ENCODE results near the gene LRCH4. TPM values are rescaled to one million over a fixed set of nuclear protein-coding genes. Genes with fewer than 3 reads are reported as not detected.
A peak's percentile ranks its signal among the peaks of the same experiment; 100 is the strongest.

Gene LRCH4
- total RNA-seq, 4 donors from 2014 or later, result 55.0 to 107 (median 76.6) TPM

GRCh38 chr7:100582041-100582579 lies 3.8 kb downstream of the LRCH4 start:
- Histone ChIP-seq H3K27me3 (no peaks in the 10 kb centered on the region), H3K36me3 (peaks cover 41 to 47% of the 10 kb centered on the region in 2 donors), H3K4me3 (replicated peaks in 1 of 3) (no peak overlapping the region), H3K4me1 (peaks cover 34 to 36% of the 10 kb centered on the region in 2 donors), H3K27ac (peak overlapping the region in 2 of 3 donors; percentile 10 to 37), H3K9me3 (no peaks in the 10 kb centered on the region)
- WGBS, 2 donors, result 56 to 60% methylated on average over 1 to 19 of the region's 20 CpGs
- TF ChIP-seq POLR2A (IDR thresholded peaks at IDR 0.05), result no peak
- no peak for TF ChIP-seq CTCF (IDR thresholded peaks at IDR 0.05)
- DNase-seq, result peak; percentile 92
- intact Hi-C loops (cut with DNase I), result no loop called here

- peaks cover 31 to 36% of the 10 kb centered on the region in 2 donors for H3K4me1 ChIP-seq
- no peaks in the 10 kb centered on the region for H3K9me3 ChIP-seq
- TF ChIP-seq CTCF (IDR thresholded peaks at IDR 0.05) (no peak), POLR2A (IDR thresholded peaks at IDR 0.05) (no peak)
- intact Hi-C loops (cut with DNase I), result no loop called here
- H3K27ac ChIP-seq, result no peak overlapping the region
- H3K36me3 ChIP-seq, result peaks cover 54 to 61% of the 10 kb centered on the region in 2 donors
- WGBS, 2 donors, result 85% methylated on average over 11 of the region's 11 CpGs
- H3K27me3 ChIP-seq, result no peaks in the 10 kb centered on the region
- no peak overlapping the region for H3K4me3 ChIP-seq (replicated peaks in 1 of 3)
- no peak for DNase-seq
Observed at GRCh38 chr7:100580466-100581283, 5.3 kb downstream of the LRCH4 start.

- H3K4me1 ChIP-seq, result peaks cover 16% of the 10 kb centered on the region in 2 donors
- H3K36me3 ChIP-seq, result peaks cover 65 to 72% of the 10 kb centered on the region in 2 donors
- no peak for DNase-seq
- H3K9me3 ChIP-seq, result no peaks in the 10 kb centered on the region
- no peak overlapping the region for H3K27ac ChIP-seq
- no peak overlapping the region for H3K4me3 ChIP-seq (replicated peaks in 1 of 3)
- intact Hi-C loops (cut with DNase I), result no loop called here
- 93 to 96% methylated on average over 21 to 23 of the region's 28 CpGs for WGBS, 2 donors
- TF ChIP-seq POLR2A (IDR thresholded peaks at IDR 0.05), result no peak
- TF ChIP-seq CTCF (IDR thresholded peaks at IDR 0.05), result no peak
- no peaks in the 10 kb centered on the region for H3K27me3 ChIP-seq
Observed at GRCh38 chr7:100578246-100579183, 7.4 kb downstream of the LRCH4 start.

GRCh38 chr7:100577507-100577906 lies 8.4 kb downstream of the LRCH4 start:
- intact Hi-C loops (cut with DNase I), result no loop called here
- TF ChIP-seq CTCF (IDR thresholded peaks at IDR 0.05) (no peak), POLR2A (IDR thresholded peaks at IDR 0.05) (no peak)
- peaks cover 65 to 72% of the 10 kb centered on the region in 2 donors for H3K36me3 ChIP-seq
- H3K27me3 ChIP-seq, result no peaks in the 10 kb centered on the region
- H3K27ac ChIP-seq, result no peak overlapping the region
- WGBS, 2 donors, result 90% methylated on average over 10 to 13 of the region's 14 CpGs
- no peak for DNase-seq
- no peaks in the 10 kb centered on the region for H3K9me3 ChIP-seq
- peaks cover 6 to 7% of the 10 kb centered on the region in 2 donors for H3K4me1 ChIP-seq
- no peak overlapping the region for H3K4me3 ChIP-seq (replicated peaks in 1 of 3)

All from thyroid gland (tissue), 4 donors.